B cell (primary cell): Measurements from ENCODE around the gene RRBP1. TPM values are rescaled to one million over a fixed set of nuclear protein-coding genes. Genes with fewer than 3 reads are reported as not detected.

Source experiments
- ATAC-seq: fragments of 200-7000 bp; cut with Tn5 transposase; one replicate; pipeline ENCODE4 v1.10.0; 2021; ENCODE audit warnings: low read depth, mild to moderate bottlenecking, moderate number of reproducible peaks, moderate library complexity
- CTCF ChIA-PET: fragments of 350-600 bp; sonication (Branson Sonifier 250); formaldehyde crosslinking; loops from one replicate; lab custom pipeline; 2021; ENCODE audit warnings: antibody characterized with exemption, inconsistent platforms; lab: Charles Lee
- POLR2A ChIA-PET: fragments of 350-600 bp; sonication (Branson Sonifier 250); formaldehyde crosslinking; loops from one replicate; lab custom pipeline; 2021; ENCODE audit warnings: antibody characterized with exemption; lab: Charles Lee
- DNase-seq: peaks from one replicate; pipeline ENCODE4 v3.0.0; 2013
- H2AFZ ChIP-seq: 2 replicates; pipeline ENCODE4 v1.6.1; 2012; ENCODE audit warnings: mild to moderate bottlenecking, low read depth, low read length; ENCODE audit not compliant: insufficient read depth, poor library complexity, severe bottlenecking
- H3K27ac ChIP-seq, 2 donors: 1 replicate in 1 of 2; 2 replicates in 1 of 2; pipeline ENCODE4 v1.5.1; 2012 to 2013; ENCODE audit warnings: low read length in 2 of 2, mild to moderate bottlenecking in 2 of 2, moderate library complexity in 1 of 2
- H3K27me3 ChIP-seq, 4 experiments: fragments of 200-600 bp in 1 of 4; sonication (generic) in 1 of 4; replicated peaks in 1 of 4; 1 replicate in 2 of 4; 2 replicates in 2 of 4; pipeline versions ENCODE4 v1.6.1 to v1.7.0; 2013 to 2016; ENCODE audit warnings: low read length in 3 of 4, mild to moderate bottlenecking in 2 of 4, mixed read lengths in 1 of 4, moderate library complexity in 1 of 4; ENCODE audit not compliant: insufficient read depth in 4 of 4, control insufficient read depth in 3 of 4; ENCODE audit errors: control extremely low read depth in 1 of 4
- H3K36me3 ChIP-seq, 2 experiments: replicated peaks in 1 of 2; 1 replicate in 1 of 2; 2 replicates in 1 of 2; pipeline versions ENCODE4 v1.6.1 to v1.7.1; 2013; ENCODE audit warnings: low read length in 1 of 2; ENCODE audit not compliant: insufficient read depth in 2 of 2, control insufficient read depth in 1 of 2; ENCODE audit errors: control extremely low read depth in 1 of 2, extremely low read depth in 1 of 2
- H3K4me1 ChIP-seq, 2 donors: fragments of 200-600 bp in 1 of 2; sonication (generic) in 1 of 2; 1 replicate in 1 of 2; 2 replicates in 1 of 2; pipeline versions ENCODE4 v1.5.1 to v1.6.1; 2013 to 2017; ENCODE audit warnings: low read length in 2 of 2; ENCODE audit not compliant: control insufficient read depth in 2 of 2, insufficient read depth in 2 of 2
- H3K4me2 ChIP-seq: replicated peaks from 2 replicates; pipeline ENCODE3; 2012; ENCODE audit warnings: mild to moderate bottlenecking, low read depth, low read length; ENCODE audit not compliant: poor library complexity, severe bottlenecking
- H3K4me3 ChIP-seq, 5 experiments: fragments of 200-600 bp in 1 of 5; sonication (generic) in 1 of 5; 1 replicate in 3 of 5; 2 replicates in 2 of 5; pipeline versions ENCODE4 v1.5.1 to v1.7.0; 2011 to 2016; ENCODE audit warnings: low read length in 4 of 5, mild to moderate bottlenecking in 4 of 5, low read depth in 2 of 5, control low read depth in 1 of 5, moderate library complexity in 1 of 5; ENCODE audit not compliant: insufficient read depth in 1 of 5; ENCODE audit errors: control extremely low read depth in 1 of 5, extremely low read depth in 1 of 5
- H3K79me2 ChIP-seq: fragments of 200-600 bp; sonication (generic); one replicate; pipeline ENCODE4 v1.6.0; 2016; ENCODE audit warnings: low read length; ENCODE audit not compliant: control insufficient read depth, insufficient read depth
- H3K9ac ChIP-seq: fragments of 200-600 bp; sonication (generic); 2 replicates; pipeline ENCODE4 v1.6.1; 2017; ENCODE audit warnings: mild to moderate bottlenecking, low read length, moderate library complexity
- H3K9me3 ChIP-seq, 3 donors: one replicate each; pipeline versions ENCODE4 v1.6.1 to v1.7.1; 2013; ENCODE audit warnings: low read length in 2 of 3; ENCODE audit not compliant: control insufficient read depth in 2 of 3, insufficient read depth in 1 of 3; ENCODE audit errors: control extremely low read depth in 1 of 3
- H4K20me1 ChIP-seq: 2 replicates; pipeline ENCODE4 v1.6.0; 2012; ENCODE audit warnings: mild to moderate bottlenecking, low read length; ENCODE audit not compliant: insufficient read depth, control insufficient read depth, poor library complexity, severe bottlenecking
- H3K27ac Mint-ChIP-seq: one replicate; pipeline ENCODE4 v1.8.0; 2021; ENCODE audit warnings: mixed read lengths
- H3K27me3 Mint-ChIP-seq: one replicate; pipeline ENCODE4 v1.8.0; 2021; ENCODE audit warnings: mixed read lengths
- H3K4me1 Mint-ChIP-seq: one replicate; pipeline ENCODE4 v1.8.0; 2021; ENCODE audit warnings: mixed read lengths
- H3K4me3 Mint-ChIP-seq: one replicate; pipeline ENCODE4 v1.8.0; 2021; ENCODE audit warnings: mixed read lengths
- H3K9me3 Mint-ChIP-seq: one replicate; pipeline ENCODE4 v1.8.0; 2022; ENCODE audit warnings: mixed read lengths; ENCODE audit not compliant: insufficient read depth
- EZH2 ChIP-seq: IDR thresholded peaks from 2 replicates; pipeline ENCODE4 v1.6.1; 2012; ENCODE audit warnings: borderline replicate concordance, low read depth, mild to moderate bottlenecking, moderate library complexity, low read length; ENCODE audit not compliant: insufficient read depth, poor library complexity, severe bottlenecking
- WGBS: methylation state at CpG from one replicate; pipeline ENCODE4 v1.1.5; 2013; ENCODE audit warnings: missing lambda C conversion rate; ENCODE audit not compliant: insufficient coverage; 5-methylcytosine and 5-hydroxymethylcytosine counted together
- intact Hi-C: fragments of 100-400 bp; cut with micrococcal nuclease; formaldehyde crosslinking; loops from one replicate; pipeline ENCODE4 v1.10.0; 2022
- polyA plus RNA-seq: library from polyadenylated mRNA; depleted of rRNA; stranded (reverse); fragments of >200 nt; gene quantifications from 2 replicates; pipeline ENCODE4 v1.2.3, GENCODE V29; 2012
- total RNA-seq, 2 donors: library from RNA; stranded (reverse); fragments of 120-200 nt in 1 of 2; gene quantifications; 1 replicate in 1 of 2; 2 replicates in 1 of 2; pipeline versions ENCODE4 v1.2.3 to v1.2.4, GENCODE V29; 2013 to 2022
- TF ChIP-seq, protein P1 (sequence below): fragments of 200-600 bp; IDR thresholded peaks from one replicate; pipeline ENCODE4 v1.8.0; 2022; ENCODE audit warnings: antibody characterized with exemption, mild to moderate bottlenecking

RRBP1 gene
- total and polyA plus RNA-seq, 2 donors (not counting 1 experiment from before 2014, with no cell fraction given) = 10.9 to 27.5 TPM

DNA sequence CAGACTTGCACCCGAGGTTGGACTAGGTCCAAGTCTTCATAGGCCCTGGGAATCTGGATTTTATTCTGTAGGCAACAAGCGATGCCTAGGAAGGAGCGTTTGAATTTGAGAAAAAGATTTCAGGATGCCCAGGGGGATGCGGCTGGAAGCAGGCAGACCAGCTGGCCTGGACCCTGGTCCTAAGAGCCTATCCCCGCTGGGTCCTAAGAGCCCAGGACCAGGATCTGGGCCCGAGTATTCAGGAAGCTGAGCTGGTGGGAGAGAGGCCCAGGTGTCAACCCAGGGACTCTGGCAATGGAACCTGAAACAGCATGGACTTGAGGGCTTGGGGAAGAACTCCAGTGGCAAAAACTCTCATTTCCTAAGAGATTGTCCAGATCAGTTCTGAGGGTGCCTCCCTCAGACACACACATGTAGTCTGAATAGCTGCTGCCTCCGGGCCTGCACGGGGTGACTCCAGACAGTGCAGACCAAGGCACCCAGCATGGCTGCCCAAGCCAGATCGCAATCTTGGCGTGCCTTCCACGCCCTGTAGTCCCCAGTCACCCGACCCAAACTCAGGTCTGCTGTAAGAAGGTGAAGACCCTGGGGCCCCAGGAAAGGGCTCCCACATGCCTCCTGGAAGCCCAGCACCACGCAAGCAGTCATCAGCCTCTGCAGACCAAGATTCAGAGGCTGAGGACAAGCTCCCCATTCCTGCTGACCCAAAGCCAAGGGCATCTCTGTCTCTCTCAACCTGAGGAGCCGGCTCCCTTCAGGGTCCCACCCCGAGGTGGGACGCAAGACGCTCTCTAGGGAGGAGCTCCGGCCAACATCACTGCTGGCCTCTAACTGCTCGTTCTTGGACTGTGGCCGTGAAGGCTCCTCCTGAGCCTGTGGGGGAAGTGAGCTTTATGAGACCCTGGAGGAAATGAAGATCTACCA lies 34.4 kb downstream of the RRBP1 start:
- no peaks in the 10 kb centered on the region for H3K27me3 ChIP-seq
- TF ChIP-seq, protein P1, sequence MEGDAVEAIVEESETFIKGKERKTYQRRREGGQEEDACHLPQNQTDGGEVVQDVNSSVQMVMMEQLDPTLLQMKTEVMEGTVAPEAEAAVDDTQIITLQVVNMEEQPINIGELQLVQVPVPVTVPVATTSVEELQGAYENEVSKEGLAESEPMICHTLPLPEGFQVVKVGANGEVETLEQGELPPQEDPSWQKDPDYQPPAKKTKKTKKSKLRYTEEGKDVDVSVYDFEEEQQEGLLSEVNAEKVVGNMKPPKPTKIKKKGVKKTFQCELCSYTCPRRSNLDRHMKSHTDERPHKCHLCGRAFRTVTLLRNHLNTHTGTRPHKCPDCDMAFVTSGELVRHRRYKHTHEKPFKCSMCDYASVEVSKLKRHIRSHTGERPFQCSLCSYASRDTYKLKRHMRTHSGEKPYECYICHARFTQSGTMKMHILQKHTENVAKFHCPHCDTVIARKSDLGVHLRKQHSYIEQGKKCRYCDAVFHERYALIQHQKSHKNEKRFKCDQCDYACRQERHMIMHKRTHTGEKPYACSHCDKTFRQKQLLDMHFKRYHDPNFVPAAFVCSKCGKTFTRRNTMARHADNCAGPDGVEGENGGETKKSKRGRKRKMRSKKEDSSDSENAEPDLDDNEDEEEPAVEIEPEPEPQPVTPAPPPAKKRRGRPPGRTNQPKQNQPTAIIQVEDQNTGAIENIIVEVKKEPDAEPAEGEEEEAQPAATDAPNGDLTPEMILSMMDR = no peak
- TF ChIP-seq EZH2 = no peak
- intact Hi-C loops = loop anchor here (10.0 kb wide), 1 partner anchor 143 kb away; no protein-coding TSS in a partner anchor
- DNase-seq = no peak
- H3K4me2 ChIP-seq = no peak overlapping the region
- no peaks in the 10 kb centered on the region for H3K9me3 Mint-ChIP-seq
- H3K4me1 Mint-ChIP-seq = peaks cover 27% of the 10 kb centered on the region
- H3K4me3 ChIP-seq = no peak overlapping the region
- no peak for ATAC-seq
- peaks cover 19% of the 10 kb centered on the region for H3K79me2 ChIP-seq
- H4K20me1 ChIP-seq = no peaks in the 10 kb centered on the region
- no peaks in the 10 kb centered on the region for H3K9me3 ChIP-seq
- ChIA-PET POLR2A (no interaction called here), CTCF (interaction anchor here (0.6 to 2.6 kb wide), 10 partner anchors 11 to 640 kb away, joined by 3 to 15 read pairs (median 5); partner anchors contain the start of genes RRBP1 and ZNF133)
- no peaks in the 10 kb centered on the region for H3K36me3 ChIP-seq
- WGBS = 79% methylated on average over 20 of the region's 20 CpGs
- H2AFZ ChIP-seq = no peak overlapping the region
- H3K27ac Mint-ChIP-seq = no peak overlapping the region
- no peak overlapping the region for H3K27ac ChIP-seq
- H3K27me3 Mint-ChIP-seq = no peaks in the 10 kb centered on the region
- H3K4me1 ChIP-seq = peaks cover 12 to 25% of the 10 kb centered on the region in 2 donors
- H3K4me3 Mint-ChIP-seq = no peak overlapping the region
- no peak overlapping the region for H3K9ac ChIP-seq

DNA sequence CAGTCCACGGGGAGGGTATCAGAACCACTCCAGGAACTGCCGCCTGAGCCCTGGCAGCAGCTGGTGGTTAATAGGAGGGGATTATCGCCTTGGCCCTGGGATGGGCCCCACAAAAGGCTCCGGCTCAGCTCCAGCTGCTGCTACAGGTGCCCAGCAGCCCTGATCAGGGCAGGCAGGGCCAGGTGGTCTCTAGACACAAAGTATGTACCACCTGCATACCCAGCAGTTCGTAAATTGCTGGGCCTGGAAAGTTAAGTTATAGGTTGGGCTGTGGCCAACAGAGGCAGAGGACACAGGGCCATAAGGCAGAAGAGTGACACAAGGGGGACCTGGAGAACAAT lies 35.1 kb downstream of the RRBP1 start:
- no peak for TF ChIP-seq EZH2
- TF ChIP-seq, protein P1 = no peak
- Histone ChIP-seq H3K27me3 (no peaks in the 10 kb centered on the region), H3K4me2 (no peak overlapping the region), H3K79me2 (peaks cover 19% of the 10 kb centered on the region), H4K20me1 (no peaks in the 10 kb centered on the region), H3K36me3 (peaks cover 0 to 2% of the 10 kb centered on the region in 2 experiments), H3K27ac (no peak overlapping the region), H3K4me1 (peaks cover 12 to 25% of the 10 kb centered on the region in 2 donors), H3K4me3 (no peak overlapping the region), H3K9me3 (no peaks in the 10 kb centered on the region), H3K9ac (no peak overlapping the region), H2AFZ (no peak overlapping the region)
- ATAC-seq (no peak), DNase-seq (no peak)
- ChIA-PET POLR2A (no interaction called here), CTCF (no interaction called here)
- H3K4me1 Mint-ChIP-seq = peaks cover 27% of the 10 kb centered on the region
- no peaks in the 10 kb centered on the region for H3K9me3 Mint-ChIP-seq
- intact Hi-C loops = loop anchor here (10.0 kb wide), 1 partner anchor 142 kb away; no protein-coding TSS in a partner anchor
- H3K27ac Mint-ChIP-seq = no peak overlapping the region
- no peaks in the 10 kb centered on the region for H3K27me3 Mint-ChIP-seq
- H3K4me3 Mint-ChIP-seq = no peak overlapping the region
- WGBS = 20% methylated on average over 3 of the region's 5 CpGs
